GM18867 (cell line): Measurements from ENCODE around the gene CEBPZ.
"Not testable (repeated sequence)": the region's sequence is repeated elsewhere in the genome, so short reads cannot be mapped to it uniquely, and the experiment has no call there.

Experiments used
- ATAC-seq: cut with Tn5 transposase; IDR thresholded peaks from one replicate; pipeline ENCODE4 v1.9.1; 2021; ENCODE audit warnings: mild to moderate bottlenecking, moderate library complexity; ENCODE audit not compliant: unreplicated experiment

The CEBPZ gene, protein sequence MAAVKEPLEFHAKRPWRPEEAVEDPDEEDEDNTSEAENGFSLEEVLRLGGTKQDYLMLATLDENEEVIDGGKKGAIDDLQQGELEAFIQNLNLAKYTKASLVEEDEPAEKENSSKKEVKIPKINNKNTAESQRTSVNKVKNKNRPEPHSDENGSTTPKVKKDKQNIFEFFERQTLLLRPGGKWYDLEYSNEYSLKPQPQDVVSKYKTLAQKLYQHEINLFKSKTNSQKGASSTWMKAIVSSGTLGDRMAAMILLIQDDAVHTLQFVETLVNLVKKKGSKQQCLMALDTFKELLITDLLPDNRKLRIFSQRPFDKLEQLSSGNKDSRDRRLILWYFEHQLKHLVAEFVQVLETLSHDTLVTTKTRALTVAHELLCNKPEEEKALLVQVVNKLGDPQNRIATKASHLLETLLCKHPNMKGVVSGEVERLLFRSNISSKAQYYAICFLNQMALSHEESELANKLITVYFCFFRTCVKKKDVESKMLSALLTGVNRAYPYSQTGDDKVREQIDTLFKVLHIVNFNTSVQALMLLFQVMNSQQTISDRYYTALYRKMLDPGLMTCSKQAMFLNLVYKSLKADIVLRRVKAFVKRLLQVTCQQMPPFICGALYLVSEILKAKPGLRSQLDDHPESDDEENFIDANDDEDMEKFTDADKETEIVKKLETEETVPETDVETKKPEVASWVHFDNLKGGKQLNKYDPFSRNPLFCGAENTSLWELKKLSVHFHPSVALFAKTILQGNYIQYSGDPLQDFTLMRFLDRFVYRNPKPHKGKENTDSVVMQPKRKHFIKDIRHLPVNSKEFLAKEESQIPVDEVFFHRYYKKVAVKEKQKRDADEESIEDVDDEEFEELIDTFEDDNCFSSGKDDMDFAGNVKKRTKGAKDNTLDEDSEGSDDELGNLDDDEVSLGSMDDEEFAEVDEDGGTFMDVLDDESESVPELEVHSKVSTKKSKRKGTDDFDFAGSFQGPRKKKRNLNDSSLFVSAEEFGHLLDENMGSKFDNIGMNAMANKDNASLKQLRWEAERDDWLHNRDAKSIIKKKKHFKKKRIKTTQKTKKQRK

DNA sequence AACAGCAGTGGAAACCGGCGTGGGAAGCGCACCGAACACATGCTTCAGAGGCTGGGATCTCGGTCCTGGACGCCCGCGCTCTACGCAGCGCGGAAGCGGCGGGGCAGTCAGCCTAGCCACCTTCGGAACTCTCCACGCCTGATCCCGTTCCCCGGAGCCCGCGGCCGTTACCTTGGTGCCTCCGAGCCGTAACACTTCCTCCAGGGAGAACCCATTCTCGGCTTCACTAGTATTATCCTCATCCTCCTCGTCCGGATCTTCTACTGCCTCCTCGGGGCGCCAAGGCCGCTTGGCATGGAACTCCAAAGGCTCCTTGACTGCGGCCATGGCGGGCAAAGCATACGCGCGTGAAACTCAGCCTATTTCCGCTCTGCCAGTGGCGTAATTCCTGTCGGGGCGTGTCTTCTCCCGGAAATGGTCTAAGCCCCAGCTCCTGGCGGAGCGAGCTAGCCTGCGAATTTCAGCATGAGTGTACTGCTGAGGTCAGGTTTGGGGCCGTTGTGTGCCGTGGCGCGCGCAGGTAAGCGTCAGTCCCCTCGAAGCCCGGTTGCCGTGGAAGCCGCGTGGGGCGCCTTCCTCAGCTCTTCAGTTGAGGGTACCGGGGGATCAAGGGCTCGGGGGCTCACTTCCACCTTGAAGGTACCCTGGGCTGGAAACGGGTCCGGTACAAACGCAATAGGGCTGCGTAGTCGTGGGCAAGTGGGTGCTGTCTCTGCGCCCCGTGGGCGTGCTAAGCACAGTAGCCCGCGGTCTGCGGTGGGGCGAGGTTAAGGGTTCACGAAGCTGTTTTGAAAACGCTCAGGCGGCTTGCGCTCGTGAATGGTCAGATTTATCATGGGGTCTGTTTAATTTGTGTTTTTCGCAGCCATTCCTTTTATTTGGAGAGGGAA, at the start of gene CEBPZ, which contains the start of gene NDUFAF7:
TSS of gene CEBPZ (minus strand) at position 356 of the 890 bp plus-strand sequence. CDS start at position 327, 29 bp downstream.
TSS of gene NDUFAF7 (plus strand) at position 418 of the 890 bp plus-strand sequence. CDS start at position 466, 48 bp downstream.
- peak; percentile 97 for ATAC-seq

DNA sequence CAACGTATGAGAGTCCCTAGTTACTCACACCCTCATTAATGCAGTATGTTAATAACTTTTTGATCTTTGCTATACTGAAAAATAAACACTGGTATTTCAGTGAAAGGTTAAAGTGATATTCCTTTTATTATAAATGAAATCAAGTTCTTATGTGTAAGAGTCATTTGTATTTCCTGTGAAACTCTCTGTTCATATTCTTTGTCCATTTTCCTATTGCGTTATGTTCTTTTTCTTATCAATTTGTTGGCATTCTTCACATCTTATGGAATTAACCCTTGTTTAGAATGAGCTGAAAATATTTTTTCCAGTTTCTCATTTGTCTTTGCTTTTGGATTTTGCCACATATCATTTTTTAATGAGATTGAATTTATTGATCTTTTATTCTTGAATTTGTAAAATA, 44.9 kb upstream of the CEBPZ start:
- ATAC-seq: no peak

DNA sequence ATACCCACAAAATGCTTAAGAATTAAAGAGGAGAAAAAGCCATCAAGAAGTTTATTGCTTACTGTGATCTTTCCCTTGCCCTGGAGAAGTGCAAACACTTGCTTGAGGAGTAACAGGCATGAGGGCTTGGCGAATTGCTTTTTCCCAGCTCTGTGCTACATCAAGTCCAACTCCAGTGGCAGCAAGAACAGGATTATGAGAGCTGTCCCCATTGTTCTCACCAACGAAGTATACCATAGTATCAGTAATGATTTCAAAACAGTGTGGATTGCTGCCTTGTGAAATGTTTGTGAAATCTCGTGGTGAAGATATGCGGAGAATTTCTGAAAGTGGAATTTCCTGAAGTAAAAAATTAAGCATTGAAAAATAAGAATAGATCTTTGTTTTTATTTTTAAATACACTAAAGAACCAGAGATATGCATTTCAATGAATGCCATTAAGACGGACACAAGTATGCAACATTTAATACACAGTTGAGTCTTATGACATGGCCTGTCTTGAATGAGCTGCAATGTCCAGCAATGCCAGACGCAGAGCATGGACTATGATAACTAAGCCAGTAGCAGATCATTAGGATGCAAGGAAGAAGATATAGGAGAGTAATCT, 43.1 kb upstream of the CEBPZ start:
- no peak for ATAC-seq

DNA sequence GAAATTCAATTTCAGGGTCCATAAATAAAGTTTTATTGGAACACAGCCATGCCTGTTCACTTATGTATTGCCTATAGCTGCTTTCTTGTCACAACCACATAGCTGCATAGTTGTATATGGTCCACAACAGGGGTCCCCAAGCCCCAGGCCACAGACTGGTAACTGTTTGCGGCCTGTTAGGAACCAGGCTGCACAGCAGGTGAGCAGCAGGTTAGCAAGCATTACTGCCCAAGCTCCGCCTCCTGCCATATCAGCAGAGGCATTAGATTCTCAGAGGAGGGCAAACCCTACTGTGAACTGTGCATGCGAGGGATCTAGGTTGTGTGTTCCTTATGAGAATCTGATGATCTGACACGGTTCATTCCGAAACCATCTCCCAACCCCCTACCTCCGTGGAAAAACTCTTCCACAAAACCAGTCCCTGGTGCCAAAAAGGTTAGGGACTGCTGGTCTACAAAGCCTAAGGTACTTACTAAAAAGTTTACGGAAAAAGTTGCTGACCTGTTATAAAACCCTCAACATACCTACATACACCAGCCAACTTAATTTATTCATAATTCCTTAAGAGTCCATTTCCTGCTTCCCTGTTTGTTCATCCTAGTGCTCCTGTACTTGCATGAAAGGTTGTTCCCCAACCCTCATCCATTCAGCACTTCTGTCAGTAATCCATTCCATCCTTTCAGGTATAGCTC, 40.1 kb upstream of the CEBPZ start:
- no peak for ATAC-seq

DNA sequence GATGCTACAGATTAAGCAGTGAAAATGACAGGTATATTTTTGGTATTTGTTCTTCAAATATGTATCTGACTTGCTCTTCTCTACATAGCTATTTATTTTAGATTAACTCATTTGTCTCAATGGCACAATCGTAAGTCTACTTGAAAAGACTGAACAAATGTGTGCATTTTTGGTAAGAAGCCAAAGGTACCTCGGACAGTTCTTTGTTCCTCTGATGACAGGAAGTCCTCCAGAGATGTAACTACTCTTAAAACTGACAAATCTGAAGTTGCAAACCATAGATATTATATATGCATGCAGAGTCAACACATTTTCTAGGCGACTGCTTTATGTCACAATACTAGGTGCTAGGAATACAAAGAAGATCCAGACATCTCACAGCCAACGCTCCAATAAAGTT, 36.7 kb upstream of the CEBPZ start:
- ATAC-seq: no peak

DNA sequence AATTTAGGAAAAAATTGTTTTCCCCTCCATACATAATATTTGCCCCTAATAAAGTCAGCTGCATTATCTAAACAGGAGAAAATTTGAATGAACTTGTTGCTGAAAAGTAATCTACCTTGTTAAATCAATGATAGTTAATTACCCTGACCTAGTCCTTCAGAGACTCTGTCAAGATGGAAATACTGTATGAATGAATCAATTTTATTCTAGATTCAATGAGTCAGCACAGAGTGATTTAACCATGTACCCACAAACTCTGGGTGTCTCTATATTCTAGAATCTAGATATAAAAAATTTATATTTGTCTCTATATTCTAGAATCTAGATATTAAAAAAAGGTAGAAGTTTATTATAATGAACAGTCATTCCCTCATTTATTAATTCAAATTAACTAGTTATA, 36.3 kb upstream of the CEBPZ start:
- ATAC-seq: no peak

DNA sequence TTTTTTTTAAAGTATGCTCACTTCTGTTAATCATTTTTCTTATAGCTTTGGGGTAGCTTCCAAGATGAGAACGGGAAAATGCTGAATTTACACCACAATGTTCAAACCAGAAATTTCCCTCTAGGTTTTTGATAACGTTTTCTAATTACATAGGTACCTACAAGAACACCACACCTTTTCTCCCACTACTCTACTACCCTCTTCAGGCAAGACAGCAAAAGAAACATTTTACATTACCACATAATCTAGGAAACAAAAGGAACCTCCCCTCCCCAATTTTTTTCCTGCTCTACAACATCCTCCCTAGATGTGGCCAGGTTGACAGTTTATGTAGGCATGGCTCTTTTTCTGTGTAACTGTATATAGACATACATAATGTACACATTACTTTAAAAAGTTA, 32.4 kb upstream of the CEBPZ start:
- no peak for ATAC-seq

DNA sequence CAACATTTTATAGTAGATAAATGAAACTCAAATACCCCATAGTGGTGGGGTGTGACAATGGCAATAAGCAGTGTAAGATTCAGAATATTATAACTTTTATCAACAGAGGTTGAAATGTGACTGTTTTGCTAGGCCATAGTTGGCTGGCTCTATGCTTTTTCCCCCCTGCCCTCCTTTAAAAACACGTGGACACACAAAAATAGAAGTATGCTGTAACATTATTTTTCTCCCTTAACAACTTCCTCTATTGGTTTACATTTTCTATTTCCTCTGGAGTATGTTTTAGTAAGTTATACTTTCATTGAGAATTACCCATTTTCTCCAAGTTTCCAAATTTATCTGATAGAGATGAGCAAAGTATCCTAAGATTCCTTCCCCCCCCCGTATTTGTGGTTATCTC, 31.1 kb upstream of the CEBPZ start:
- ATAC-seq: no peak

DNA sequence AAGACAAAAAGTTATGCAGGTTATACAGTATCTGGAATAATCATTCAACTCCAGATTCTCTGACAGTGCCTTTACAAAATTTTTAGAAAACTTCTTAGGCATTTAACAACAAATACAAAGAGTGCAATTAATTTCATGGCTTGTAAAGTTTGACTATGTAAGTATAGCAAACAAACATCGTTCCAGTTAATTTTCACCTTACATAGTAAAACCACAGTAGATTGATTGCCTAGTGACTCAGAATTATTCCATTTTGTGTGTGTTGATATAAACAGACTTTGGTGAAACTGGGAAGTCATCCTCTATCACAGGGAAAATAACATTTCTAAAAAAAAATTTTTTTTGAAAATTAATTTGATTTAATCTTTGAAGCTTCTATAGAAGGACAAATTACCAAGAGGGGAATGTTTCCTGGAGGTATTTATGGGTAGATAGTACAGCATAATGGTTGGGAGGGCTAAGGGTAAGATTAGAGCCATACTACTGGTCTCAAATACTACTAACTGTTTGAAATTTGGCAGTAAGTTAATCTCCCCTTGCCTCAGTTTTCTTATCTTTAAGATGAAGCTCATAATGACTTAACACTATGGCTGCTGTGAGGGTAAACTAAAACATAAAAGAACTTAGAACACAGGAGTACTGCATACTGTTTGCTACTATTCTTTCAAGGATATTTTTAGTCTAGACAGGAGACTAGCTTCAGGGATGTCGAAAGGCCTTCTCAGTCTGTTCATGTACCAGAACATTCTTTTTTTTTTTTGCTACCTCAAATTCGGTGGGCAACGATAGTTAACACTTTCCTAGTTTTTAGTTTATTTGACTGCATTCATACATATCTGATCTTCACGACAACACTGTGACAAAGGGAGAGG, 19.7 kb upstream of the CEBPZ start:
- no peak for ATAC-seq

DNA sequence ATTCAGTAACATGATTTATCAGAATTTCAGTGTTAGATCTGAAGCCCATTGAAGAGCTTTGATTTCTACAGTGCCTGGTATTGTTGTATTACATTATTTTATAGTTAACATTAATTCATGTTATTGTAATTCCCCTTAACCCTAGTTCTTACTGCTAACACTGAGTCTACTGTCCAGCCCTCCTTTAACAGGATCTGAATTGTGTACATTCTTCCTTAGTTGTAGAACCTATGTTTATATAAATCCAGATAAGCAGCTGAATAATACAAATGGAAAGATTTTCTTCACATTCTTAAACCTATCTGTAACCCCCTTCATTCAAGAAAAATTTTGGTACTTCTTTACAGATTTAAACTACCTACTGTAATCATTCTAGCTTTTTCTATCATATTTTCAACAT, 14.8 kb upstream of the CEBPZ start:
- ATAC-seq: no peak

DNA sequence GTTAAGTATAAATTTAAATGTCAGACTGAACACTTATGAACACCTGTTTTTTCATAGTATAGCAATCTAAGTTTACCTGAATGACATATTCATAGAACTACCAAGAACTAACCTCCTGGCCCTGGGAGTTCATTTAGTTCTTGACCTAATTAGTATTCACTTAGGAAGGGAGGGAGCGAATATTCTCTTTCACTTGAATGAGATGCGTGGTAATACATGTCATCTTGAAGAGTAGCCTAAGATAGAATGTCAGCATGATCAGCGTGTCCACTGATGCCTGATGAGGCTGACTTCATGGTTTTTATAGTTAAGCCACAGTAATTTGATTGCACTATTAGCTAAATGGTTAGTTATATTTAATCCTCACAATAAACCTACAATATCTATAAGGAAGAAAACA, 13.4 kb upstream of the CEBPZ start:
- no peak for ATAC-seq

DNA sequence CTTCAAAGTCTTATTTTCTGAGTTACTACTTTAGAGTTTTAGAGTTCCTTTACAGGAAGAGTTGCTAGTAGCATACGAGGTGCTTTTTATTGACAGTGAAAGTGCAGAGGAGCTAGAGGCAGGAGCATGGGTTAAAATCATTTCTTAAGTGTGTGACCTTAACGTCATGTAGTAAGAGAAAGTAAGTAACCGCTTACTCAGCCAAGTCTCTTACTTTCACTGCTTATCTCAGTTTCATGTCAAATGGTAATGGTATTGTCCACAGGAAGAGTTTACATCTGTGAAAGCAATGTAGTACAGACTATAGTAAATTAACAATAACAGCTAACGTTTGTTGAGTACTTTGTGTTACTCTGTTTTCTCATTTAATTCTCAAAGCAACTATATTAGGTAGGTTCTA, 12.6 kb upstream of the CEBPZ start:
- ATAC-seq: peak; percentile 97

DNA sequence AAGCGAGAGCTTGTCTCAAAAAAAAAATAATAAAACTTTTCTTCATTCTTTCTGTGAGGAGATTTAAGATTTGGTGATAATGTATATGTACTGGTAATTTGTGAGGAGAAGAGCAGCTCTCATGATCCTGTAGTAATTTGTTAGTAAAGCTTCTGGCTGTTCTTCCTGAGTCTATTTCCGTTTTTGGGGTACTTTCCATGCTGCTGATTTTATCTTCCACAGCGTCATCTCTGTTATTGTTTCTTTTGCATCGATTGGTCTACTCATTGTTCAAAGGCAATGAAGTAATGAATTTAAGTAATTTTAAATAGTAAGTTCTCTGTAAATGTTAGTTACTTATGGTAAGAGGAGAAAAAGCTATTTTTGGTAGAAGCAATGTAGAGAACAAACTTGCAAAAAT, 12.0 kb upstream of the CEBPZ start:
- no peak for ATAC-seq

DNA sequence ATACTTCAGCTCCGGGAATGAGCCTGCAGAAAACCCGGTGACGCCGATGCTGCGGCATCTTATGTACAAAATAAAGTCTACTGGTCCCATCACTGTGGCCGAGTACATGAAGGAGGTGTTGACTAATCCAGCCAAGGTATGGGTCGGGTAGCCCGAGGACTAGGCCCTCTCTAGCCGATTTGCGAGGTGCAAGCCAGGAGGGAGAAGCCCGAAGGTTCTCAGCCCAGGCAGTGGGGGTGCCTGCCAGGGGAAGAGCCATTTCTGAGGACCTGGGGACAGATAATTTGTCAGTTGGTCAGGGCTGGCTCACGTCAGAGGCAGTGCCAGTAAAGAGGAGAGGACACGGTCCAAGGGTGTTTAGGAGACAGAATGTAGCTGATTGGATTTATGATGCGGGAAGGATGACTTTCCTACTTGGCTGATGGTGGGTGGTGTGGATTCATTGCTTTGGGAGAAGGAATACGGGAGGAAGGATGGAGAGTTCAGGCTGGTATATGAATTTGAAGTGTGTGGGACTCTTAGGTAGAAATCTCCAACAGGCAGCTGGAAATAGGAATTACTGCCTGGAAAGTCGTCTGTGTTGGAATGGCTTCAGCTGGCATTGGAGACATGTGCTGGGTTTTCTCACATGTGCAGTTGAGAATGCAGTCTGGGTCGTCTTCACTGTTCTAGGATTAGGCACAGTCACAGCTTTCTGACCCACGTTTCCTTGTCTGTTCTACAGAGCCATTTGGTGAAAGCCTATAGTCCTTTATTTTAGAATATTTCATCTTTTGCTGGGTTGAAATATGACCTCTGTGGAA, 936 bp upstream of the CEBPZ start:
- ATAC-seq: no peak

DNA sequence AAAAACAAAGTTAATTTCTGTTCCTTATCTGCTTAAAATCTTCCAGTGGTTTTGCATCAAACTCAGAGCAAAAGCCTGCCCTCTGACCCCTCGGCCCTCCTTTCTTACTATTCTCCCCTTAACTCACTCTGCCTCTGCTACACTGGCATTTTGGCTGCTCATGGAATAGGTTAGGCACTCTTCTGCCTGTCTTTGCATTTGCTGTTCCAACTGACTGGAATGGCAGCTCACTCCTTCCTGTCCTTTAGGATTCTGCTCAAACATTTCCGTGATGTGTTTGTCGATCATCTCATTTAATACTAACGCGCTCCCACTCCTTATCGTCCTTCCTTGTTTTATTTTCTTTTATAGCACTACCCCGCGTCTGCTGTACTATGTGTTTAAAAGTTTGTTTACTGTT, 815 bp downstream of the CEBPZ start:
- ATAC-seq: no peak

DNA sequence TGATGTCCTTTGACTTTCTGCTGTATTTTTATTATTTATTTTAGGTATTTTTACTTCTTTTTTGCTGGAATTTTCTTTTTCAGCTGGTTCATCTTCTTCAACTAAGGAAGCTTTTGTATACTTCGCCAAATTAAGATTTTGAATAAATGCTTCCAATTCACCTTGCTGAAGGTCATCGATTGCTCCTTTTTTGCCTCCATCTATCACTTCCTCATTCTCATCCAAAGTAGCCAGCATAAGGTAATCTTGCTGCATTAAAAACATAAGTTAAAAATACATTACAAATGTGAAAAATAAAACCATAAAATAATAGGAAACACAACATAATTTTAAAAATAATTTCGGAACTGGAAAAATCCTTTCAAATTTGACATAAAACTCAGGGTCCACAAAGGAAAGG, 2.6 kb downstream of the CEBPZ start:
- ATAC-seq: no peak

DNA sequence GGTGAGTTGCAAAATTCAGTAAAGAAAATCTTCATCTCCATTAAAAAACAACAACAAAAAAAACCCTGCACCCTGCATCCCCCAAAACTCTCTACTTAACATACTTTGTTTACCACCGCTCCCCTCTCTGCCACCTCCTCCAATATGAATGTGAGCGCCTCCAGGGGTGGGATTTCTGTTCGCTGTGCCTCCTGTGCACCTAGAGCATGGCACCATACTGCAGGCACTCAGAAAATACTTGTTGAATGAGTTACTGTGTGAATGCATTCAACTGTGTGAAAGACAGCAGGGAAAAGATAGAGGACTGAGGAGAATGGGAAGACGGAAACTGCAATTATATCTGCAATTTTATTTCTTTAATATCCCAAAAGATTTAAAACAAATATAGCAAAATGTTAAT, 4.5 kb downstream of the CEBPZ start:
- no peak for ATAC-seq

DNA sequence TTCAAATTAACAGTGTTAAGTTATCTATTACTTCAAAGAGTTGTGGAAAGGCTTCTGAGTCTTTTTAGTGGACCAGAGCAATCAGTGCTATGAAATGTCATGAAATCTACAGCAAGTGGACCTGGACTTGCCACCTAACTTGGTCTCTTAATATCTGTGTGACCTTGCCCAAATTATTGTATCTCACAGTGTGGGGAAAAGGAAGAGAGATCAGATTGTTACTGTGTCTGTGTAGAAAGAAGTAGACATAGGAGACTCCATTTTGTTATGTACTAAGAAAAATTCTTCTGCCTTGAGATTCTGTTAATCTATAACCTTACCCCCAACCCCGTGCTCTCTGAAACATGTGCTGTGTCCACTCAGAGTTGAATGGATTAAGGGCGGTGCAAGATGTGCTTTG, 6.3 kb downstream of the CEBPZ start:
- not testable (repeated sequence) for ATAC-seq
